ENCODE measurements around the gene EIF2S3B. TPM values are rescaled to one million over a fixed set of nuclear protein-coding genes. Genes with fewer than 3 reads are reported as not detected.

EIF2S3B gene
- total RNA-seq, 2 donors from 2014 or later = 0.33 to 1.2 TPM

- DNase-seq (ENCODE audit: low spot score) = peak; percentile 78
- intact Hi-C loops (cut with DNase I) = no loop called here
Observed at GRCh38 chr12:10551375-10551774, 45.7 kb downstream of the EIF2S3B start.

- intact Hi-C loops (cut with DNase I) = no loop called here
- DNase-seq (ENCODE audit: low spot score) = no peak
Observed at GRCh38 chr12:10553148-10553547, 47.5 kb downstream of the EIF2S3B start.

GRCh38 chr12:10554228-10554755 is 48.6 kb downstream of the EIF2S3B start:
- intact Hi-C loops (cut with DNase I) = no loop called here
- DNase-seq (ENCODE audit: low spot score) = no peak

DNA sequence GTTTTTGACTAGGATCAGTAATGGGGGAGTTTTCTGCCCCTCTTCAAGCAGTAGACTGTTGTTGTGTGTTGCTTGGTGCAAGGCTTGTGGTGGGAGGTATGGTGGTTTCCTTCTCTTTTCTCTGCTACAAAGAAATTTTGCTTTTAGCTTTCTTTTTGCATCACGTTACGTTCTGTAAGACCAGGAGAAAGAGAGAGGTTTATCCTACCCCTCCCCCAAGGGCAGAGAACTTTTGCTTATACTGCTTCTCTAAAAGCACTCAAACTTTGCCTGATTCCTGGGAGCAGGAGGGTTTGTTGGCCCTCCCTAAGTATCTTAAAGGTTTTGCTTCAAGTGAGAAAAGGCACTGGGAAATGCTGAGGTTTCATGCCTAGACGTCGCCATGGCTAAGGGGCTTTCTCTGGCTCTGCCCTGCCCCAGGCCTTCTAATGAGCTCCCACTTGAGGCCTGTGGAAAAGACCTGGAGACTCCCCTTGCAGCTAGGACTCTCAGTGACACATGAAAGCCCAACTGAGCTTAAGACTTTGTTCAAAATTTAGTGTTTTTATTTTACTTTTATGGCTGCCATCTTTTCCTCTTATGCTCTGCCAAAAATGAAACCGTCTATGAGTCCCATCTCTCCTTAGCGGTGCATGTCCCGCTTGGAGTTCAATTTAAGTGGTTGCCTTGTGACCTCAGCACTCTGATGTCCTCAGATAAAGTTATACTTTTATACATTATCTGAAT is 49.2 kb downstream of the EIF2S3B start:
- intact Hi-C loops (cut with DNase I) = no loop called here
- DNase-seq (ENCODE audit: low spot score) = no peak

DNA sequence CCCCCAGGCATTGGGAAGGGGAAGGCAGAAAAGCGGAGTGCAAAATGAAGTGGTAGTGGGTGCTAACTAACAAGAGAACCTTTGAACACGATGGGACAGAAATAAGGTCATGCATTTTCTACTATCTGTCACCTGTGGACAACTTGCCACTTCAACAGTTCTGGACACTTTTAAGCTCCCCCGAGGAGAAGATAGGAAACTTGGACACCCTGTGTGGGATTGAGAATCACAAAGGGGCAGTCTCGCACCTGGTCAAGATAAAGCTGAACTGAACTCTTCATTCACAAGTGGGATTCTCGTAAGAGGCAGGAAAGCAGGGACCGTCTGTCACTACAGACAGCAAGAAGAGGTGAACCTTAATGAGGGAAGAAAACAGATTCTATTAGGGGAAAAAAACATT is 51.6 kb downstream of the EIF2S3B start:
- intact Hi-C loops (cut with DNase I) = no loop called here
- no peak for DNase-seq (ENCODE audit: low spot score)

GRCh38 chr12:10557766-10558165 is 52.1 kb downstream of the EIF2S3B start:
- DNase-seq (ENCODE audit: low spot score) = no peak
- intact Hi-C loops (cut with DNase I) = no loop called here

Other genes with a start within 250 kb of the EIF2S3B start
- 1 to 10 TPM; 4.6 to 4.8 TPM for gene KLRD1, start 198.0 kb upstream of the EIF2S3B start, total RNA-seq
- gene KLRK1, start 115.8 kb upstream of the EIF2S3B start, total RNA-seq = 1 to 10 TPM; 1.4 to 1.9 TPM
- gene KLRC4, start 96.1 kb upstream of the EIF2S3B start, total RNA-seq = not detected
- not detected for gene KLRC3, start 85.3 kb upstream of the EIF2S3B start, total RNA-seq
- under 1 TPM in 1 of 2 donors, not detected in 1; 0.46 TPM for gene KLRC2, start 69.9 kb upstream of the EIF2S3B start, total RNA-seq
- under 1 TPM in 1 of 2 donors, not detected in 1; 0.38 TPM for gene KLRC1, start 52.5 kb upstream of the EIF2S3B start, total RNA-seq
- 10 to 100 TPM; 19.3 to 21.2 TPM for gene MAGOHB, start 107.7 kb downstream of the EIF2S3B start, total RNA-seq
- gene STYK1, start 168.2 kb downstream of the EIF2S3B start, total RNA-seq = under 1 TPM; 0.10 to 0.19 TPM
- gene YBX3, start 217.4 kb downstream of the EIF2S3B start, total RNA-seq = 100 to 1,000 TPM; 386 to 502 TPM

Data from posterior vena cava (tissue), 2 donors.